HG03045 (cell line): ENCODE data around the gene NFKBIZ.

ENCODE experiments used
- ATAC-seq: cut with Tn5 transposase; IDR thresholded peaks from one replicate; pipeline ENCODE4 v1.9.1; 2021; ENCODE audit warnings: mild to moderate bottlenecking, moderate library complexity; ENCODE audit not compliant: unreplicated experiment

The NFKBIZ gene

GRCh38 chr3:101848754-101849713 lies at the start of gene NFKBIZ:
Gene NFKBIZ (plus strand): TSS chr3:101849514. CDS start chr3:101849629, 115 bp downstream.
- ATAC-seq: peak; percentile 80

DNA sequence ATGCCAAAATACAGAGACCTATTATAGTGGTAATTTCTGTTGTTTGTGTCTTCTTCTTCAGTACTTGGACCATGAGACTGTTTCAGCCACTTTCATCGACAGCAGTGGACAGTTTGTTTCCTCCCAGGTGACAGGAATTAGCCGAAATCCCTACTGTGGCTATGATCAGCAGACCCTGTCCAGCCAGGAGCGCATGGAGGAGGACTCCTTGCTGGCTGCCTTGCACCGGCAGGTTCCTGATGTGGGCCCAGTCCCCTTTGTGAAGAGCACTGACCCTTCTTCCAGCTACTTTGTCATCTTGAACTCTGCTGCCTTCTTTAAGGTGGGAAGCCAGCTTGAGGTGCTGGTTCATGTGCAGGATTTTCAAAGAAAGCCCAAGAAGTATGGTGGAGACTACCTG lies 48.1 kb upstream of the NFKBIZ start:
- ATAC-seq: no peak

DNA sequence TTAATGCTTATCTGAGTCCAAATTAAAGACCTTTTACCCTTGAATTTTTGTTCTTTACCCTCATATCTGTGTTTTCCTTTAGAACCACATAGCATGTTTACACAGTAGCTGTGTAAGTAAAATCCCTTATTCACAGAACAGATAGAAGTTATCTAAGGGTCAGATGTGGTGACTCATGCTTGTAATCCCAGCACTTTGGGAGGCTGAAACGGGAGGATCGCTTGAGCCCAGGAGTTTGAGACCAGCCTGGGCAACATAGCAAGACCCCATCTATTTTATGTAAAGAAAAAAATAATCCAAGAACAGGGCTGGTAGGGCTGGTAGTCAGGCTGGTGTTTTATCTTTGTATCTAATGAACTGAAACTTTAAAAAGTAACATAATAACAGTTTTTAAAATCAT lies 47.1 kb upstream of the NFKBIZ start:
- ATAC-seq: no peak

DNA sequence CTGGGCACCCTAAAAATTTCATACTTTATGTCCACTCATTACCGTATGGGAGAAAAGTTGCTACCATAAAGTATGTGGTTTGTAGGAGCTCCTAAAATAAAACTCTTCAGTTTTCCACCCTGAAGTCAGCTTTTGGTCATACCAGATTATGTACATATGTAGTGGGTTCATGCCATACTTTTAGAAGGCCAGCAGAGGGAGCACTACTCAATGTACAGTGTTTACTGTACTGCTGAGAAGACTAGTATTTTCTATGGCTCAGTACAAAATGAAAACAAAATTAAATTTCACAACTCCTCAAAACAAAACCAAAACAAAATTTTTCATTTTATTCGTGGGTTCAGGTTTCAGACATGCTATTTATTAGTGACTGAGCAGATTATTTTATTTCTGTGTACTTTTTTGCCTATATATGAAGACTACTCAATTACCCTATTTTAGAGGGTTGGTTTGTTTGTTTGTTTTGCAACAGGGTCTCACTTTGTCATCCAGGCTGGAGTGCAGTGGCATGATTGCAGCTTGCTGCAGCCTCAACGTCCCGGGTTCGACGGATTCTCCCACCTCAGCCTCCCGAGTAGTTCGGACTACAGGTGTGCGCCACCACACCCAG lies 46.0 kb upstream of the NFKBIZ start:
- peak; percentile 92 for ATAC-seq

DNA sequence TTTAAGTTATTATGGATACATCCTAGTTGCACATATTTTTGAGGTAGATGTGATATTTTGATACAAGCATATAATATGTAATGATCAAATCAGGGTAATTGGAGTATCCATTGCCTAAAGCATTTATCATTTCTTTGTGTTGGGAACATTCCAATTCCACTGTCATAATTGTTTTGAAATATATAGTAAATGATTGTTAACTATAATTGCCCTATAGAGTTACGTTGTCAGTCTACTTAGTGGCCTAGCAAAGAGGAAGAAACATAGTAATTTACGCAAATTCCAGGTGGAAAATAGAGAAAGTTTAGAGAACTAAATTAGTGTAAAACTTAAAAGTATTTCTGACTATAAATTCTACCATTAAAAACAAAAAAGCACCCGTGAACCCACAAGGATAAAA lies 45.4 kb upstream of the NFKBIZ start:
- no peak for ATAC-seq

- no peak for ATAC-seq
These were observed 42.8 kb upstream of the NFKBIZ start for GRCh38 chr3:101806491-101806890.

GRCh38 chr3:101807888-101808287 lies 41.4 kb upstream of the NFKBIZ start:
- peak; percentile 56 for ATAC-seq

GRCh38 chr3:101809178-101810021 lies 39.9 kb upstream of the NFKBIZ start:
- peak; percentile 44 for ATAC-seq

- no peak for ATAC-seq
These were observed 39.3 kb upstream of the NFKBIZ start for GRCh38 chr3:101810022-101810418.

- no peak for ATAC-seq
These were observed 37.4 kb upstream of the NFKBIZ start for GRCh38 chr3:101811875-101812274.

GRCh38 chr3:101812895-101813294 lies 36.4 kb upstream of the NFKBIZ start:
- ATAC-seq: no peak

DNA sequence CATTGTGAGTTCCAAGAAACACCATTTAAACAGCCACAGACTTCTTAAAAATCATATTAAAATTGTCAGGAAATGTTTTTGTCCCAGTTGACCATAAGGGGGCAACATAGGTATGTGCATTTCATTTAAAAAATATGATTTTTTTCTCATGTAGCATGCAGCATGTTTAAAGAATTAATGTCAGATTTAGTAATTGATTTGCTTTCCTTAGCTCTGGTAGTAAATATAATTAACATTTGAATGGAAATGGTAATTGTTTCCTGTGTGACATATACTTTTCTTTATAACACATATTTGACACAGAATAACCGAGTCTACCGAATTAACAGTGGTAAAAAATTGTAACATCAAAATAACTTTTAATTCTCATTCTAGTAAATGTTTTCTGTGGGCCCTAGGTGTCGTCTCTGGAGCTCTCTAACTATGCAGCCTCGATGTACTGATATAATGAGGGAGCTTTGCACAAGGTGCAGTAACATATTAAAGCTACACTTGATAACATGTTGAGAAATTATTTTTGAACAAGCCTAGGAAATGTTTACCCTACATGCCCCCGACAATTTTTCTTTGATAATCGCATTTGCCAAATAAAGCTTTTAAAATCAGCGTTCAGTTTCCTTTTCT lies 35.4 kb upstream of the NFKBIZ start:
- no peak for ATAC-seq

- no peak for ATAC-seq
These were observed 34.5 kb upstream of the NFKBIZ start for GRCh38 chr3:101814835-101815234.

GRCh38 chr3:101816215-101817149 lies 32.8 kb upstream of the NFKBIZ start:
- ATAC-seq: no peak

- ATAC-seq: no peak
These were observed 31.3 kb upstream of the NFKBIZ start for GRCh38 chr3:101817992-101818391.

- ATAC-seq: no peak
These were observed 29.6 kb upstream of the NFKBIZ start for GRCh38 chr3:101819649-101820206.

- no peak for ATAC-seq
These were observed 27.8 kb upstream of the NFKBIZ start for GRCh38 chr3:101821503-101821902.

GRCh38 chr3:101823525-101823924 lies 25.8 kb upstream of the NFKBIZ start:
- ATAC-seq: no peak

GRCh38 chr3:101824702-101825101 lies 24.6 kb upstream of the NFKBIZ start:
- ATAC-seq: no peak
